Endothelial cell of umbilical vein (primary cell): Measurements from ENCODE around the gene MICALL1. TPM values are rescaled to one million over a fixed set of nuclear protein-coding genes. Genes with fewer than 3 reads are reported as not detected.

Source experiments
- BruUV-seq: library from RNA; stranded (reverse); fragments of 400-500 nt; replicated peaks from 2 replicates; lab custom pipeline; 2021; lab: Mats Ljungman, UMichigan
- CTCF ChIA-PET: fragments of 300-600, 350-600 bp; sonication (Branson Sonifier 250); formaldehyde crosslinking; loops from one replicate; lab custom pipeline; 2021; ENCODE audit warnings: antibody characterized with exemption, inconsistent platforms; lab: Charles Lee
- POLR2A ChIA-PET: fragments of 300-600, 350-600 bp; sonication (Branson Sonifier 250); formaldehyde crosslinking; loops from one replicate; lab custom pipeline; 2021; ENCODE audit warnings: antibody characterized with exemption, inconsistent platforms; lab: Charles Lee
- DNase-seq: peaks from one replicate; pipeline ENCODE4 v3.0.0-alpha.2; 2011; ENCODE audit warnings: low read depth, low spot score
- FAIRE-seq: peaks from 2 replicates; lab custom pipeline; 2011; peaks lifted over from hg19 to GRCh38; lab: Jason Lieb, UNC
- H2AFZ ChIP-seq: 2 replicates; pipeline ENCODE4 v1.6.0; 2012; ENCODE audit warnings: low read depth, low read length, control low read depth, inconsistent platforms
- H3K27ac ChIP-seq: 2 replicates; pipeline ENCODE4 v1.5.1; 2011; ENCODE audit warnings: low read depth, mild to moderate bottlenecking, control low read depth, low read length, moderate library complexity; ENCODE audit not compliant: insufficient read depth
- H3K27me3 ChIP-seq, 2 experiments: 2 replicates each; pipeline versions ENCODE4 v1.6.0 to v1.6.1; 2011; ENCODE audit warnings: low read length in 2 of 2, mixed read lengths in 1 of 2; ENCODE audit not compliant: control insufficient read depth in 2 of 2, insufficient read depth in 2 of 2
- H3K36me3 ChIP-seq, 2 experiments: 2 replicates in 1 of 2; 3 replicates in 1 of 2; pipeline ENCODE4 v1.5.1; 2011; ENCODE audit warnings: low read length in 2 of 2, mild to moderate bottlenecking in 1 of 2, moderate library complexity in 1 of 2; ENCODE audit not compliant: control insufficient read depth in 2 of 2, insufficient read depth in 2 of 2; ENCODE audit errors: extremely low read depth in 1 of 2
- H3K4me1 ChIP-seq: 3 replicates; pipeline ENCODE4 v1.5.1; 2011; ENCODE audit warnings: mild to moderate bottlenecking, low read length; ENCODE audit not compliant: control insufficient read depth, insufficient read depth; ENCODE audit errors: extremely low read depth
- H3K4me2 ChIP-seq: 2 replicates; pipeline ENCODE4 v1.6.1; 2011; ENCODE audit warnings: low read length, control low read depth, mixed read lengths; ENCODE audit not compliant: insufficient read depth
- H3K4me3 ChIP-seq, 3 experiments: fragments of 200-600 bp in 1 of 3; sonication (generic), shearing (Covaris generic) in 1 of 3; replicated peaks in 1 of 3; 2 replicates each; pipeline ENCODE4 v1.5.1; 2011 to 2016; ENCODE audit warnings: control low read depth in 3 of 3, low read length in 3 of 3, mild to moderate bottlenecking in 2 of 3, inconsistent platforms in 1 of 3, low read depth in 1 of 3, moderate library complexity in 1 of 3; ENCODE audit not compliant: insufficient read depth in 1 of 3
- H3K79me2 ChIP-seq: 2 replicates; pipeline ENCODE4 v1.6.0; 2012; ENCODE audit warnings: low read length, inconsistent platforms; ENCODE audit not compliant: control insufficient read depth, insufficient read depth
- H3K9ac ChIP-seq: replicated peaks from 2 replicates; pipeline ENCODE3; 2011; ENCODE audit warnings: low read length, control low read depth; ENCODE audit not compliant: insufficient read depth; ENCODE audit errors: extremely low read depth
- H3K9me1 ChIP-seq: replicated peaks from 3 replicates; pipeline ENCODE4 v1.6.0; 2011; ENCODE audit warnings: mild to moderate bottlenecking, low read length; ENCODE audit not compliant: control insufficient read depth, insufficient read depth; ENCODE audit errors: extremely low read depth
- H3K9me3 ChIP-seq: replicated peaks from 2 replicates; pipeline ENCODE4 v1.5.1; 2012; ENCODE audit warnings: low read length, inconsistent platforms; ENCODE audit not compliant: control insufficient read depth, insufficient read depth
- H4K20me1 ChIP-seq: replicated peaks from 2 replicates; pipeline ENCODE3; 2011; ENCODE audit warnings: mild to moderate bottlenecking, low read length; ENCODE audit not compliant: control insufficient read depth, insufficient read depth; ENCODE audit errors: extremely low read depth
- CTCF ChIP-seq, 2 donors: IDR thresholded peaks; 1 replicate in 1 of 2; 2 replicates in 1 of 2; pipeline ENCODE4 v1.5.1; 2011; ENCODE audit warnings: low read length in 2 of 2, mild to moderate bottlenecking in 2 of 2, moderate library complexity in 2 of 2, control low read depth in 1 of 2, inconsistent platforms in 1 of 2, low read depth in 1 of 2; ENCODE audit not compliant: insufficient read depth in 1 of 2; ENCODE audit errors: extremely low read depth in 1 of 2
- EZH2 ChIP-seq: IDR thresholded peaks from 2 replicates; pipeline ENCODE4 v1.6.1; 2012; ENCODE audit warnings: borderline replicate concordance, low read depth, mild to moderate bottlenecking, moderate library complexity, low read length, inconsistent platforms; ENCODE audit not compliant: severe bottlenecking
- FOS ChIP-seq: IDR thresholded peaks from 2 replicates; pipeline ENCODE4 v1.6.1; 2011; ENCODE audit warnings: mild to moderate bottlenecking, low read length, moderate library complexity, borderline replicate concordance; ENCODE audit not compliant: insufficient read depth
- GATA2 ChIP-seq: IDR thresholded peaks from 2 replicates; pipeline ENCODE4 v1.7.0; 2011; ENCODE audit warnings: low read depth, mild to moderate bottlenecking, moderate library complexity, mixed read lengths, low read length; ENCODE audit not compliant: insufficient read length, insufficient read depth
- JUN ChIP-seq: IDR thresholded peaks from 2 replicates; pipeline ENCODE4 v1.6.1; 2011; ENCODE audit warnings: borderline replicate concordance, low read depth; ENCODE audit not compliant: insufficient read length, insufficient read depth
- MAX ChIP-seq: IDR thresholded peaks from 2 replicates; pipeline ENCODE4 v1.6.1; 2011; ENCODE audit not compliant: insufficient read depth, insufficient read length
- MYC ChIP-seq: IDR thresholded peaks from one replicate; pipeline ENCODE4 v1.6.1; 2011; ENCODE audit warnings: mild to moderate bottlenecking, low read depth, low read length
- POLR2A ChIP-seq: IDR thresholded peaks from 2 replicates; pipeline ENCODE4 v1.6.1; 2012; ENCODE audit warnings: low read depth, mild to moderate bottlenecking, control low read depth, low read length
- POLR2AphosphoS5 ChIP-seq: IDR thresholded peaks from 2 replicates; pipeline ENCODE4 v1.6.1; 2012; ENCODE audit warnings: low read depth, mild to moderate bottlenecking, control low read depth, low read length, moderate library complexity; ENCODE audit not compliant: insufficient read depth
- dilution Hi-C: fragments of 300-500 bp; cut with MboI; formaldehyde crosslinking; loops from one replicate; pipeline ENCODE4 v1.15.0; 2019; ENCODE audit warnings: low sequenced_read_pairs; ENCODE audit not compliant: extremely low pct_ligation_motif_present
- intact Hi-C: fragments of 100-400 bp; cut with micrococcal nuclease; formaldehyde crosslinking; loops from one replicate; pipeline ENCODE4 v1.10.0; 2022
- polyA plus RNA-seq, 4 experiments: library from polyadenylated mRNA; depleted of rRNA in 3 of 4; stranded (reverse) in 3 of 4; unstranded in 1 of 4; fragments of >200 nt; gene quantifications; 2 replicates each; pipeline versions ENCODE4 v1.2.1 to v1.2.3, GENCODE V29; 2011 to 2012; ENCODE audit warnings: missing spikeins in 1 of 4
- total RNA-seq: library from RNA; stranded (reverse); gene quantifications from 2 replicates; pipeline ENCODE4 v1.2.3, GENCODE V29; 2021

Gene MICALL1
- total and polyA plus RNA-seq, 2 donors (not counting 3 experiments of a cell fraction or from before 2014, with no cell fraction given), result 23.9 to 66.9 TPM

GRCh38 chr22:37985751-37986281 lies 79.7 kb downstream of the MICALL1 start:
- intact Hi-C loops (no loop called here), dilution Hi-C loops (no loop called here)
- TF ChIP-seq GATA2, result no peak
- no peak for TF ChIP-seq POLR2A
- no peak for TF ChIP-seq POLR2AphosphoS5
- TF ChIP-seq MAX, result no peak
- TF ChIP-seq FOS, result no peak
- TF ChIP-seq JUN, result no peak
- TF ChIP-seq EZH2, result no peak
- no peak for TF ChIP-seq CTCF (IDR thresholded peaks at IDR 0.05; ENCODE audit: extremely low read depth in 1 of 2, insufficient read depth in 1 of 2, low read depth in 1 of 2, low read length in 2 of 2)
- TF ChIP-seq MYC, result no peak
- H3K4me3 ChIP-seq, result no peak overlapping the region
- no peaks in the 10 kb centered on the region for H4K20me1 ChIP-seq
- FAIRE-seq, result no peak
- H3K27me3 ChIP-seq, result no peaks in the 10 kb centered on the region
- H3K4me1 ChIP-seq, result no peaks in the 10 kb centered on the region
- no peak overlapping the region for H3K4me2 ChIP-seq
- H3K9me3 ChIP-seq, result no peaks in the 10 kb centered on the region
- no peak for DNase-seq
- no peak overlapping the region for H3K9ac ChIP-seq
- ChIA-PET POLR2A (no interaction called here), CTCF (no interaction called here)
- BruUV-seq, result no TSS peak
- H2AFZ ChIP-seq, result no peak overlapping the region
- no peaks in the 10 kb centered on the region for H3K9me1 ChIP-seq
- no peaks in the 10 kb centered on the region for H3K36me3 ChIP-seq
- no peak overlapping the region for H3K27ac ChIP-seq
- H3K79me2 ChIP-seq, result no peaks in the 10 kb centered on the region
